Endothelial cell (in vitro differentiated cells): Measurements from ENCODE around the gene F13B. TPM values are rescaled to one million over a fixed set of nuclear protein-coding genes. Genes with fewer than 3 reads are reported as not detected.
"Not testable (repeated sequence)": the region's sequence is repeated elsewhere in the genome, so short reads cannot be mapped to it uniquely, and the experiment has no call there.

Experiments
- DNase-seq: peaks from one replicate; pipeline ENCODE4 v3.0.0; 2021; ENCODE audit warnings: low spot score
- H3K27ac Mint-ChIP-seq: one replicate; pipeline ENCODE4 v1.8.0; 2021; ENCODE audit warnings: mixed read lengths, inconsistent platforms; ENCODE audit not compliant: unreplicated experiment
- H3K27me3 Mint-ChIP-seq: one replicate; pipeline ENCODE4 v1.8.0; 2021; ENCODE audit warnings: mild to moderate bottlenecking, moderate library complexity, mixed read lengths, inconsistent platforms; ENCODE audit not compliant: unreplicated experiment
- H3K36me3 Mint-ChIP-seq: one replicate; pipeline ENCODE4 v1.8.0; 2021; ENCODE audit warnings: mild to moderate bottlenecking, low read depth, mixed read lengths, inconsistent platforms; ENCODE audit not compliant: unreplicated experiment
- H3K4me1 Mint-ChIP-seq: one replicate; pipeline ENCODE4 v1.8.0; 2021; ENCODE audit warnings: mild to moderate bottlenecking, mixed read lengths, inconsistent platforms; ENCODE audit not compliant: unreplicated experiment
- H3K4me3 Mint-ChIP-seq: one replicate; pipeline ENCODE4 v1.8.0; 2021; ENCODE audit warnings: mild to moderate bottlenecking, mixed read lengths, inconsistent platforms; ENCODE audit not compliant: unreplicated experiment
- H3K9me3 Mint-ChIP-seq: one replicate; pipeline ENCODE4 v1.8.0; 2021; ENCODE audit warnings: mixed read lengths, inconsistent platforms; ENCODE audit not compliant: unreplicated experiment
- total RNA-seq: library from RNA; stranded (reverse); fragmentation: NEBNext Ultra II Directional; extraction: Animal tissue kit (Norgen Biotek cat#: 25700); gene quantifications from one replicate; pipeline ENCODE4 v1.2.1, GENCODE V29; 2021; ENCODE audit not compliant: unreplicated experiment
- TF ChIP-seq, protein P1 (sequence below): fragments of 200-600 bp; sonication (generic); IDR thresholded peaks from one replicate; pipeline ENCODE4 v1.5.0; 2021; ENCODE audit warnings: antibody characterized with exemption; ENCODE audit not compliant: unreplicated experiment

Gene F13B
- total RNA-seq, 1 donor from 2014 or later: not detected

DNA sequence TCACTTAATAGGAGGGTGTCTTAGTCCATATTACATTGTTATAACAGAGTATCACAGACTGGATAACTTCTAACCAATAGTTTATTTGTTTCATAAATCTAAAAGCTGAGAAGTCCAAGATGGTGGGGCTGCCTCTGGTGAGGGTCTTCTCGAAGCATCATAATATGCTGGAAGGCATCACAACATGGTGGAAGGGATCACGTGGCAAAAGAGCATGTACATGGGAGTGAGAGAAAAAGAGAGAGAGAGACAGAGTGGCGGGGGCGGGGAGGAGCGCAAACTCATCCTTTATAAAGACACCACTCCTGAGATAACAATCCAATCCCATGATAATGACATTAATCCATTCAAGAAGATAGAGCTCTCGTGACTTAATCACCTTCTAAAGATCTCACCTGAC, 58.2 kb downstream of the F13B start:
- TF ChIP-seq, protein P1, sequence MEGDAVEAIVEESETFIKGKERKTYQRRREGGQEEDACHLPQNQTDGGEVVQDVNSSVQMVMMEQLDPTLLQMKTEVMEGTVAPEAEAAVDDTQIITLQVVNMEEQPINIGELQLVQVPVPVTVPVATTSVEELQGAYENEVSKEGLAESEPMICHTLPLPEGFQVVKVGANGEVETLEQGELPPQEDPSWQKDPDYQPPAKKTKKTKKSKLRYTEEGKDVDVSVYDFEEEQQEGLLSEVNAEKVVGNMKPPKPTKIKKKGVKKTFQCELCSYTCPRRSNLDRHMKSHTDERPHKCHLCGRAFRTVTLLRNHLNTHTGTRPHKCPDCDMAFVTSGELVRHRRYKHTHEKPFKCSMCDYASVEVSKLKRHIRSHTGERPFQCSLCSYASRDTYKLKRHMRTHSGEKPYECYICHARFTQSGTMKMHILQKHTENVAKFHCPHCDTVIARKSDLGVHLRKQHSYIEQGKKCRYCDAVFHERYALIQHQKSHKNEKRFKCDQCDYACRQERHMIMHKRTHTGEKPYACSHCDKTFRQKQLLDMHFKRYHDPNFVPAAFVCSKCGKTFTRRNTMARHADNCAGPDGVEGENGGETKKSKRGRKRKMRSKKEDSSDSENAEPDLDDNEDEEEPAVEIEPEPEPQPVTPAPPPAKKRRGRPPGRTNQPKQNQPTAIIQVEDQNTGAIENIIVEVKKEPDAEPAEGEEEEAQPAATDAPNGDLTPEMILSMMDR: no peak
- no peak for DNase-seq
- Mint-ChIP-seq H3K4me1 (no peaks in the 10 kb centered on the region), H3K4me3 (no peak overlapping the region), H3K27me3 (peaks cover 2% of the 10 kb centered on the region), H3K36me3 (no peaks in the 10 kb centered on the region), H3K9me3 (no peaks in the 10 kb centered on the region), H3K27ac (no peak overlapping the region)

DNA sequence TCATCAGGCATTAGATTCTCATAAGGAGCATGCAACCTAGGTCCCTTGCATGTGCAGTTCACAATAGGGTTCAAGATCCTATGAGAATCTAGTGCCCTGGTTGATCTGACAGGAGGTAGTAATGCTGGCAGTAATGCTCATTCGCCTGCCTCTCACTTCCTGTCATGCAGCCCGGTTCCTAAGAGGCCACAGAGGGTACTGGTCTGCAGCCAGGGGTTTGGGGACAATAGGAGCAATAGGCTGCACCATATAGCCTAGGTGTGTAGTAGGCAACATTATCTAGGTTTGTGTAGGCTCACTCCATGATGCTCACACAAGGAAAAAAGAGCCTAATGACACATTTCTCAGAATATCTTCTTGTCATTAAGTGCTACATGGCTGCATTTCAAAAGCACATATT, 63.9 kb downstream of the F13B start:
- Mint-ChIP-seq H3K4me3 (no peak overlapping the region), H3K9me3 (no peaks in the 10 kb centered on the region), H3K4me1 (no peaks in the 10 kb centered on the region), H3K36me3 (no peaks in the 10 kb centered on the region), H3K27ac (no peak overlapping the region), H3K27me3 (no peaks in the 10 kb centered on the region)
- no peak for DNase-seq
- TF ChIP-seq, protein P1: no peak

DNA sequence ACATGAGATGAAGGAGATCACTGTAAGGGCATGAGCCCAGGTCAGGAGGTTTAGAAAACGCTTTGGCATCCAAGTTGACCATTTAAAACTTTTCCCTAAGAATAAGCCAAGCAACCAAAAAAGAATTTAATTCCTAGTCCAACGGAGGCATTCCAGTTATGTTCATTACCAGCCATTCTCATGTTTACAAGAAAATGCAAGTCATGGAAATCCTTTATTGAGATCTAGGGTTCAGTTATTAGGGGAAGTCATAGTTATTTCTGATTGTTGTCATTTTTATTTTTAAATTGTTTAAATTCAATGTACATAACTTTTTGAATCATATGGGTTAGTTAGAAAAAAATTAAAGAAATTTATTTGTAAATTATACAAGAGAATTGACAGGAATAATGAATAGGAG, 65.2 kb downstream of the F13B start:
- Mint-ChIP-seq H3K36me3 (no peaks in the 10 kb centered on the region), H3K9me3 (no peaks in the 10 kb centered on the region), H3K27ac (no peak overlapping the region), H3K27me3 (no peaks in the 10 kb centered on the region), H3K4me1 (no peaks in the 10 kb centered on the region), H3K4me3 (no peak overlapping the region)
- no peak for DNase-seq
- TF ChIP-seq, protein P1: no peak

DNA sequence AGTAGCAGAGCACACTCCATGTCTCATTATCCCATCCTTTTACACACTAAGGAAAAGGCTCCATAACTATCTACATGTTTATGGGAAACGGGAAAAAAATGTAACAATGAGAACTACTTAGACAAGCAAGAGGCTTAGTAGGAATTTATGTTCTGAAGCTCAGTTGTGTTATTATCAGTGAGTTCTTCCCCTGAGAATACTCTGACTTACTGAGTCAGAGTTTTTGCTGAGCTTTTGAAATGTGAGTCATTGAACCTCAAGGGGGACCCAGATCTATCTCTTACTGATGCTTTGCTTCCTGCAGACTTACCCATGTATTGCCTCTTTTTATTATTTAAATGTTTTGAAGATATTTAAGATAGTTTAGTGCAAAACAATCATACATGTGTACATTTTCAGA, 69.6 kb downstream of the F13B start:
- no peak overlapping the region for H3K4me3 Mint-ChIP-seq
- no peak overlapping the region for H3K27ac Mint-ChIP-seq
- DNase-seq: no peak
- H3K27me3 Mint-ChIP-seq: no peaks in the 10 kb centered on the region
- no peaks in the 10 kb centered on the region for H3K36me3 Mint-ChIP-seq
- no peaks in the 10 kb centered on the region for H3K9me3 Mint-ChIP-seq
- TF ChIP-seq, protein P1: no peak
- H3K4me1 Mint-ChIP-seq: no peaks in the 10 kb centered on the region

DNA sequence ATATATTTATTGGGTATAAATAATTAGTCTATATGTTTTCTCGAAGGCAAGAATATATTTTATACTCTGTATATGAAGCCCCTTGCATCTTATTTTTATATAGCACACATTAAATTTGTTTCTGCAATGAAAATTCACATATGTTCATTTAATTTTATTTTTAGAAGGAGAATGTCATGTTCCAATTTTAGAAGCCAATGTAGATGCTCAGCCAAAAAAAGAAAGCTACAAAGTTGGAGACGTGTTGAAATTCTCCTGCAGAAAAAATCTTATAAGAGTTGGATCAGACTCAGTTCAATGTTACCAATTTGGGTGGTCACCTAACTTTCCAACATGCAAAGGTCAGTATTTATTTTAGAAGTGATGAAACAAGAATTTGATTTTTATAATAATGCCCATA, 73.1 kb downstream of the F13B start:
- TF ChIP-seq, protein P1: no peak
- Mint-ChIP-seq H3K36me3 (no peaks in the 10 kb centered on the region), H3K27me3 (no peaks in the 10 kb centered on the region), H3K4me3 (no peak overlapping the region), H3K27ac (no peak overlapping the region), H3K9me3 (no peaks in the 10 kb centered on the region), H3K4me1 (no peaks in the 10 kb centered on the region)
- no peak for DNase-seq

DNA sequence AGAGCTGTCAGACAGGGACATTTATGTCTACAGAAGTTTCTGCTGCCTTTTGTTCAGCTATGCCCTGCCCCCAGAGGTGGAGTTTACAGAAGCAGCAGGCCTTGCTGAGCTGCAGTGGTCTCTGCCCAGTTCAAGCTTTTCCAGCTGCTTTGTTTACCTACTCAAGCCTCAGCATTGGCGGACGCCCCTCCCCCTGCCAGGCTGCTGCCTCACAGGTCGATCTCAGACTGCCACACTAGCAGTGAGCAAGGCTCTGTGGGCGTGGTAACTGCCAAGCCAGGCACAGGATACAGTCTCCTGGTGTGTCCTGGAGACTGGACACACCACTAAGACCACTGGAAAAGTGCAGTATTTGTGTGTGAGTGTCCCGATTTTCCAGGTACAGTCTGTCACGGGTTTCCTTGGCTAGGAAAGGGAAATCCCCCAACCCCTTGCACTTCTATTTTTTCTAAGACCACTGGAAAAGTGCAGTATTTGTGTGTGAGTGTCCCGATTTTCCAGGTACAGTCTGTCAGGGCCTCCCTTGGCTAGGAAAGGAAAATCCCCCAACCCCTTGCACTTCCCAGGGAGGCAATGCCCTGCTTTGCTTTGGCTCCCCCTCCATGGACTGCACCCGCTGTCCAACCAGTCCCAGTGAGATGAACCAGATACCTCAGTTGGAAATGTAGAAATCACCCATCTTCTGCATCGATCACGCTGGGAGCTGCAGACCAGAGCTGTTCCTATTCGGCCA, 75.0 kb downstream of the F13B start:
- not testable (repeated sequence) for H3K4me3 Mint-ChIP-seq, H3K36me3 Mint-ChIP-seq, H3K27ac Mint-ChIP-seq, H3K9me3 Mint-ChIP-seq, H3K4me1 Mint-ChIP-seq, H3K27me3 Mint-ChIP-seq
- peak; percentile 26 for DNase-seq
